Measurements from ENCODE around the gene MACROD2. TPM values are rescaled to one million over a fixed set of nuclear protein-coding genes. Genes with fewer than 3 reads are reported as not detected.

Gene MACROD2
- total and polyA plus RNA-seq, 2 donors (not counting 1 experiment from before 2014, with no cell fraction given) = 5.3 to 6.7 TPM

GRCh38 chr20:14821251-14821650 lies 825.9 kb downstream of the MACROD2 start:
- peaks cover 17% of the 10 kb centered on the region for H3K27me3 Mint-ChIP-seq
- Histone ChIP-seq H3K9ac (ENCODE audit: low read length) (no peak overlapping the region), H3K27me3 (replicated peaks in 1 of 4; ENCODE audit: control extremely low read depth in 1 of 4, control insufficient read depth in 3 of 4, insufficient read depth in 4 of 4, low read length in 3 of 4) (no peaks in the 10 kb centered on the region), H3K9me3 (ENCODE audit: control extremely low read depth in 1 of 3, control insufficient read depth in 2 of 3, insufficient read depth in 1 of 3, low read length in 2 of 3) (no peaks in the 10 kb centered on the region), H3K4me3 (ENCODE audit: control extremely low read depth in 1 of 5, extremely low read depth in 1 of 5, insufficient read depth in 1 of 5, low read depth in 2 of 5, low read length in 4 of 5) (no peak overlapping the region), H3K79me2 (ENCODE audit: control insufficient read depth, insufficient read depth, low read length) (no peaks in the 10 kb centered on the region), H3K4me1 (ENCODE audit: control insufficient read depth in 2 of 2, insufficient read depth in 2 of 2, low read length in 2 of 2) (no peaks in the 10 kb centered on the region), H2AFZ (ENCODE audit: insufficient read depth, low read depth, low read length, poor library complexity, severe bottlenecking) (no peak overlapping the region), H3K27ac (ENCODE audit: low read length in 2 of 2) (no peak overlapping the region), H4K20me1 (ENCODE audit: control insufficient read depth, insufficient read depth, low read length, poor library complexity, severe bottlenecking) (no peaks in the 10 kb centered on the region), H3K4me2 (replicated peaks; ENCODE audit: low read depth, low read length, poor library complexity, severe bottlenecking) (no peak overlapping the region), H3K36me3 (replicated peaks in 1 of 2; ENCODE audit: control extremely low read depth in 1 of 2, control insufficient read depth in 1 of 2, extremely low read depth in 1 of 2, insufficient read depth in 2 of 2, low read length in 1 of 2) (no peaks in the 10 kb centered on the region)
- ChIA-PET POLR2A (no interaction called here), CTCF (no interaction called here)
- H3K4me1 Mint-ChIP-seq = no peaks in the 10 kb centered on the region
- TF ChIP-seq EZH2 (IDR thresholded peaks at IDR 0.05; ENCODE audit: borderline replicate concordance, insufficient read depth, low read depth, low read length, poor library complexity, severe bottlenecking) (no peak), CTCF (IDR thresholded peaks at IDR 0.05) (no peak)
- ATAC-seq (ENCODE audit: low read depth) (no peak), DNase-seq (no peak)
- H3K4me3 Mint-ChIP-seq = no peak overlapping the region
- H3K9me3 Mint-ChIP-seq (ENCODE audit: insufficient read depth) = no peaks in the 10 kb centered on the region
- no peak overlapping the region for H3K27ac Mint-ChIP-seq
- intact Hi-C loops (cut with micrococcal nuclease) = no loop called here
- no CpG with 5 or more reads among the region's 3 CpGs for WGBS (ENCODE audit: insufficient coverage)

- Histone ChIP-seq H3K36me3 (replicated peaks in 1 of 2; ENCODE audit: control extremely low read depth in 1 of 2, control insufficient read depth in 1 of 2, extremely low read depth in 1 of 2, insufficient read depth in 2 of 2, low read length in 1 of 2) (no peaks in the 10 kb centered on the region), H4K20me1 (ENCODE audit: control insufficient read depth, insufficient read depth, low read length, poor library complexity, severe bottlenecking) (no peaks in the 10 kb centered on the region), H3K4me2 (replicated peaks; ENCODE audit: low read depth, low read length, poor library complexity, severe bottlenecking) (no peak overlapping the region), H3K27me3 (replicated peaks in 1 of 4; ENCODE audit: control extremely low read depth in 1 of 4, control insufficient read depth in 3 of 4, insufficient read depth in 4 of 4, low read length in 3 of 4) (peaks cover 0 to 3% (median 0%) of the 10 kb centered on the region in 4 experiments), H3K4me3 (ENCODE audit: control extremely low read depth in 1 of 5, extremely low read depth in 1 of 5, insufficient read depth in 1 of 5, low read depth in 2 of 5, low read length in 4 of 5) (no peak overlapping the region), H3K9me3 (ENCODE audit: control extremely low read depth in 1 of 3, control insufficient read depth in 2 of 3, insufficient read depth in 1 of 3, low read length in 2 of 3) (no peaks in the 10 kb centered on the region), H2AFZ (ENCODE audit: insufficient read depth, low read depth, low read length, poor library complexity, severe bottlenecking) (no peak overlapping the region), H3K9ac (ENCODE audit: low read length) (no peak overlapping the region), H3K27ac (ENCODE audit: low read length in 2 of 2) (no peak overlapping the region), H3K79me2 (ENCODE audit: control insufficient read depth, insufficient read depth, low read length) (no peaks in the 10 kb centered on the region), H3K4me1 (ENCODE audit: control insufficient read depth in 2 of 2, insufficient read depth in 2 of 2, low read length in 2 of 2) (no peaks in the 10 kb centered on the region)
- ChIA-PET POLR2A (no interaction called here), CTCF (no interaction called here)
- Mint-ChIP-seq H3K27ac (no peak overlapping the region), H3K4me1 (peaks cover 3% of the 10 kb centered on the region), H3K27me3 (peaks cover 15% of the 10 kb centered on the region), H3K4me3 (no peak overlapping the region), H3K9me3 (ENCODE audit: insufficient read depth) (no peaks in the 10 kb centered on the region)
- 100% methylated on average over 1 of the region's 4 CpGs for WGBS (ENCODE audit: insufficient coverage)
- ATAC-seq (ENCODE audit: low read depth) = no peak
- no peak for DNase-seq
- intact Hi-C loops (cut with micrococcal nuclease) = no loop called here
- TF ChIP-seq CTCF (IDR thresholded peaks at IDR 0.05) (no peak), EZH2 (IDR thresholded peaks at IDR 0.05; ENCODE audit: borderline replicate concordance, insufficient read depth, low read depth, low read length, poor library complexity, severe bottlenecking) (no peak)
Measured at GRCh38 chr20:14824996-14825395, 829.7 kb downstream of the MACROD2 start.
